Tibial nerve (tissue), 4 donors: ENCODE measurements around the gene FAM118A. TPM values are rescaled to one million over a fixed set of nuclear protein-coding genes. Genes with fewer than 3 reads are reported as not detected.
A peak's percentile ranks its signal among the peaks of the same experiment; 100 is the strongest.

Experiments used
- DNase-seq, 2 donors: peaks; one replicate each; pipeline ENCODE4 v3.0.0-alpha.2; 2019; ENCODE audit warnings: low spot score in 2 of 2
- H3K27ac ChIP-seq, 4 donors: fragments of 200-600 bp; sonication (generic) in 3 of 4; one replicate each; pipeline ENCODE4 v1.5.1; 2017 to 2019; ENCODE audit warnings: mild to moderate bottlenecking in 1 of 4
- H3K27me3 ChIP-seq, 2 donors: fragments of 200-600 bp; sonication (generic) in 1 of 2; one replicate each; pipeline versions ENCODE4 v1.5.1 to v1.6.0; 2017 to 2019
- H3K36me3 ChIP-seq, 3 donors: fragments of 200-600 bp; sonication (generic); one replicate each; pipeline ENCODE4 v1.5.1; 2018 to 2019
- H3K4me1 ChIP-seq, 4 donors: fragments of 200-600 bp; sonication (generic) in 3 of 4; one replicate each; pipeline ENCODE4 v1.5.1; 2017 to 2019
- H3K4me3 ChIP-seq, 4 donors: fragments of 200-600 bp; sonication (generic) in 3 of 4; one replicate each; pipeline ENCODE4 v1.5.1; 2017 to 2019; ENCODE audit warnings: mild to moderate bottlenecking in 1 of 4, moderate library complexity in 1 of 4
- H3K9me3 ChIP-seq, 4 donors: fragments of 200-600 bp; sonication (generic) in 3 of 4; one replicate each; pipeline ENCODE4 v1.5.1; 2017 to 2019
- CTCF ChIP-seq, 5 experiments: fragments of 200-600 bp in 3 of 5; fragments of 450-650 bp in 2 of 5; sonication (generic) in 3 of 5; IDR thresholded peaks; one replicate each; pipeline ENCODE4 v1.5.1; 2016 to 2019; ENCODE audit warnings: antibody characterized with exemption in 5 of 5, mild to moderate bottlenecking in 3 of 5, moderate library complexity in 2 of 5
- EP300 ChIP-seq, 2 donors: sonication (generic); formaldehyde crosslinking; IDR thresholded peaks; one replicate each; pipeline ENCODE4 v1.6.1; 2017; ENCODE audit warnings: antibody characterized with exemption in 2 of 2, mild to moderate bottlenecking in 1 of 2
- POLR2A ChIP-seq, 2 donors: fragments of 450-650 bp; IDR thresholded peaks; one replicate each; pipeline ENCODE4 v1.6.1; 2017; ENCODE audit warnings: antibody characterized with exemption in 2 of 2, mild to moderate bottlenecking in 2 of 2, moderate library complexity in 2 of 2
- WGBS, 2 donors: methylation state at CpG; one replicate each; pipeline ENCODE4 v1.1.5; 2018; 5-methylcytosine and 5-hydroxymethylcytosine counted together
- total RNA-seq, 4 donors: library from RNA; depleted of rRNA; stranded (reverse); fragments of >200 nt; gene quantifications; one replicate each; pipeline ENCODE4 v1.1.0, GENCODE V29; 2016

FAM118A gene
- total RNA-seq, 4 donors from 2014 or later = 16.8 to 171 (median 83.2) TPM

GRCh38 chr22:45302751-45303150 lies 7.0 kb upstream of the FAM118A start:
- 55 to 61% methylated on average over 8 of the region's 8 CpGs for WGBS, 2 donors
- DNase-seq = no peak
- Histone ChIP-seq H3K27ac (no peak overlapping the region), H3K4me3 (no peak overlapping the region), H3K4me1 (no peaks in the 10 kb centered on the region), H3K27me3 (peaks cover 0 to 2% of the 10 kb centered on the region in 2 donors), H3K36me3 (no peaks in the 10 kb centered on the region), H3K9me3 (no peaks in the 10 kb centered on the region)
- TF ChIP-seq POLR2A (IDR thresholded peaks at IDR 0.05) (no peak), EP300 (IDR thresholded peaks at IDR 0.05) (no peak), CTCF (IDR thresholded peaks at IDR 0.05) (no peak)

- H3K36me3 ChIP-seq = no peaks in the 10 kb centered on the region
- WGBS, 2 donors = 75 to 77% methylated on average over 7 of the region's 7 CpGs
- H3K9me3 ChIP-seq = no peaks in the 10 kb centered on the region
- H3K4me1 ChIP-seq = no peaks in the 10 kb centered on the region
- no peak overlapping the region for H3K4me3 ChIP-seq
- peaks cover 0 to 2% of the 10 kb centered on the region in 2 donors for H3K27me3 ChIP-seq
- no peak for DNase-seq
- TF ChIP-seq EP300 (IDR thresholded peaks at IDR 0.05) (no peak), POLR2A (IDR thresholded peaks at IDR 0.05) (no peak), CTCF (IDR thresholded peaks at IDR 0.05) (no peak)
- no peak overlapping the region for H3K27ac ChIP-seq
These were observed 6.6 kb upstream of the FAM118A start for GRCh38 chr22:45303181-45303580.

- TF ChIP-seq POLR2A (IDR thresholded peaks at IDR 0.05) (no peak), EP300 (IDR thresholded peaks at IDR 0.05) (no peak), CTCF (IDR thresholded peaks at IDR 0.05) (no peak)
- H3K36me3 ChIP-seq = no peaks in the 10 kb centered on the region
- peaks cover 0 to 2% of the 10 kb centered on the region in 2 donors for H3K27me3 ChIP-seq
- no peak overlapping the region for H3K4me3 ChIP-seq
- H3K9me3 ChIP-seq = no peaks in the 10 kb centered on the region
- no peak overlapping the region for H3K27ac ChIP-seq
- 75 to 80% methylated on average over 6 of the region's 6 CpGs for WGBS, 2 donors
- peaks cover 0 to 11% (median 4%) of the 10 kb centered on the region in 4 donors for H3K4me1 ChIP-seq
- DNase-seq = no peak
These were observed 4.8 kb upstream of the FAM118A start for GRCh38 chr22:45304971-45305370.

- Histone ChIP-seq H3K9me3 (no peaks in the 10 kb centered on the region), H3K27ac (peak overlapping the region in 1 of 4 donors; percentile 12), H3K4me1 (peaks cover 0 to 15% (median 7%) of the 10 kb centered on the region in 4 donors), H3K4me3 (no peak overlapping the region), H3K36me3 (no peaks in the 10 kb centered on the region), H3K27me3 (peaks cover 0 to 2% of the 10 kb centered on the region in 2 donors)
- TF ChIP-seq POLR2A (IDR thresholded peaks at IDR 0.05) = no peak
- no peak for TF ChIP-seq EP300 (IDR thresholded peaks at IDR 0.05)
- no peak for TF ChIP-seq CTCF (IDR thresholded peaks at IDR 0.05)
- DNase-seq = no peak
- 65 to 70% methylated on average over 6 of the region's 6 CpGs for WGBS, 2 donors
These were observed 4.2 kb upstream of the FAM118A start for GRCh38 chr22:45305456-45306075.

- TF ChIP-seq POLR2A (IDR thresholded peaks at IDR 0.05) (no peak), EP300 (IDR thresholded peaks at IDR 0.05) (no peak)
These were observed 3.6 kb upstream of the FAM118A start for GRCh38 chr22:45306139-45306538.

More at GRCh38 chr22:45306139-45306538, 3.6 kb upstream of the FAM118A start:
- no peak for DNase-seq
- Histone ChIP-seq H3K27ac (peak overlapping the region in 1 of 4 donors; percentile 12), H3K27me3 (peaks cover 0 to 2% of the 10 kb centered on the region in 2 donors), H3K9me3 (no peaks in the 10 kb centered on the region), H3K4me3 (no peak overlapping the region), H3K36me3 (no peaks in the 10 kb centered on the region), H3K4me1 (peaks cover 0 to 21% (median 10%) of the 10 kb centered on the region in 4 donors)
- 94 to 96% methylated on average over 9 of the region's 9 CpGs for WGBS, 2 donors
